Measurements from ENCODE around the gene DDX50.
"Not testable (repeated sequence)": the region's sequence is repeated elsewhere in the genome, so short reads cannot be mapped to it uniquely, and the experiment has no call there.

DDX50 gene

GRCh38 chr10:68901105-68901927 is at the start of gene DDX50:
TSS of gene DDX50 (plus strand) at chr10:68901315. CDS start at chr10:68901385, 70 bp downstream.
- FAIRE-seq = peak; percentile 98

- FAIRE-seq = no peak
These were observed 44.8 kb upstream of the DDX50 start for GRCh38 chr10:68856352-68856751.

- FAIRE-seq = no peak
These were observed 44.1 kb upstream of the DDX50 start for GRCh38 chr10:68857005-68857404.

- no peak for FAIRE-seq
These were observed 39.9 kb upstream of the DDX50 start for GRCh38 chr10:68861253-68861652.

GRCh38 chr10:68864611-68865010 is 36.5 kb upstream of the DDX50 start:
- no peak for FAIRE-seq

- FAIRE-seq = not testable (repeated sequence)
These were observed 32.9 kb upstream of the DDX50 start for GRCh38 chr10:68868173-68868572.

- FAIRE-seq = no peak
These were observed 31.5 kb upstream of the DDX50 start for GRCh38 chr10:68869623-68870022.

- no peak for FAIRE-seq
These were observed 31.1 kb upstream of the DDX50 start for GRCh38 chr10:68870061-68870460.

- no peak for FAIRE-seq
These were observed 30.5 kb upstream of the DDX50 start for GRCh38 chr10:68870545-68871104.

GRCh38 chr10:68871105-68871711 is 29.9 kb upstream of the DDX50 start:
- no peak for FAIRE-seq

- no peak for FAIRE-seq
These were observed 29.3 kb upstream of the DDX50 start for GRCh38 chr10:68871731-68872342.

GRCh38 chr10:68876246-68877138 is 24.6 kb upstream of the DDX50 start:
- no peak for FAIRE-seq

GRCh38 chr10:68877482-68878110 is 23.5 kb upstream of the DDX50 start:
- no peak for FAIRE-seq

- no peak for FAIRE-seq
These were observed 22.6 kb upstream of the DDX50 start for GRCh38 chr10:68878496-68878895.

GRCh38 chr10:68879628-68880027 is 21.5 kb upstream of the DDX50 start:
- FAIRE-seq = no peak

- FAIRE-seq = no peak
These were observed 20.9 kb upstream of the DDX50 start for GRCh38 chr10:68880181-68880580.

GRCh38 chr10:68895041-68895440 is 6.1 kb upstream of the DDX50 start:
- no peak for FAIRE-seq

GRCh38 chr10:68897336-68897741 is 3.8 kb upstream of the DDX50 start:
- FAIRE-seq = peak; percentile 88

GRCh38 chr10:68899186-68899745 is 1.8 kb upstream of the DDX50 start:
- FAIRE-seq = no peak

GRCh38 chr10:68900427-68901104 is 549 bp upstream of the DDX50 start:
- FAIRE-seq = no peak

GRCh38 chr10:68902382-68902781 is 1.3 kb downstream of the DDX50 start:
- FAIRE-seq = no peak
